ENCODE data around the gene AKT2.

Gene AKT2

DNA sequence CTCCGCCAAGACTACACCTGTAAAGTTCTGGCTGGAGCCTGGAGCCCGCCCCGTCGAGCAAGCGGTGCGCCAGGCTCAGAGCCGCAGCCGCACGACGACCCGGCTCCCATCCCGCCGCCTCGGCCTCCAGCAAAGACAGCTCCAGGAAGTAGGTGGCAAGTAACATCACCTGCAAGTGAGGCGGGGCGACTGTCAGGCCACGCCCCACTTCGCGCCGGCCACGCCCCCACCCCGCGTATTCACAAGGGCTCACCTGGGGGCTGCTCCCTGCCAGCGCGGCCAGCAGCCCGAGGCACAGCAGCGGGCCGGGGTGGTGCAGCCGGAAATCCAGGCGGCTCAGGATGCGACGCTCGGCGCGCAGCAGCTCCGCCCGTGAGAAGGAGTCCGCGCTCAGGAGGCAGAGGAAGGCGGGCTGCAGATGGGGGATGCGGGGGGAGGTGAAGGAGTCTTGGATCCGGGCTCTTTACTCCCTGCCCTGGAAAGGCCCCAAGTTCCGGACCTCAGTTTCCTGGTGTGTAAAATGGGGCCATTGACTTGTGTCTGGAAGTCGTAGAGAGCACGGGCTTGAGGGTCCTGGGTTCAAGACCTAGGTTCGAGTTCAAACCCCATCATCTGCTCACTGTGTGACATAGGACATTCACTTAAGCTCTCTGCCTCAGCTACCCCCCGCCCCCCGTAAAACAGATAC is 61.9 kb downstream of the AKT2 start:
- no peak for TF ChIP-seq TEAD4 (IDR thresholded peaks at IDR 0.05)
- TF ChIP-seq, protein P1, sequence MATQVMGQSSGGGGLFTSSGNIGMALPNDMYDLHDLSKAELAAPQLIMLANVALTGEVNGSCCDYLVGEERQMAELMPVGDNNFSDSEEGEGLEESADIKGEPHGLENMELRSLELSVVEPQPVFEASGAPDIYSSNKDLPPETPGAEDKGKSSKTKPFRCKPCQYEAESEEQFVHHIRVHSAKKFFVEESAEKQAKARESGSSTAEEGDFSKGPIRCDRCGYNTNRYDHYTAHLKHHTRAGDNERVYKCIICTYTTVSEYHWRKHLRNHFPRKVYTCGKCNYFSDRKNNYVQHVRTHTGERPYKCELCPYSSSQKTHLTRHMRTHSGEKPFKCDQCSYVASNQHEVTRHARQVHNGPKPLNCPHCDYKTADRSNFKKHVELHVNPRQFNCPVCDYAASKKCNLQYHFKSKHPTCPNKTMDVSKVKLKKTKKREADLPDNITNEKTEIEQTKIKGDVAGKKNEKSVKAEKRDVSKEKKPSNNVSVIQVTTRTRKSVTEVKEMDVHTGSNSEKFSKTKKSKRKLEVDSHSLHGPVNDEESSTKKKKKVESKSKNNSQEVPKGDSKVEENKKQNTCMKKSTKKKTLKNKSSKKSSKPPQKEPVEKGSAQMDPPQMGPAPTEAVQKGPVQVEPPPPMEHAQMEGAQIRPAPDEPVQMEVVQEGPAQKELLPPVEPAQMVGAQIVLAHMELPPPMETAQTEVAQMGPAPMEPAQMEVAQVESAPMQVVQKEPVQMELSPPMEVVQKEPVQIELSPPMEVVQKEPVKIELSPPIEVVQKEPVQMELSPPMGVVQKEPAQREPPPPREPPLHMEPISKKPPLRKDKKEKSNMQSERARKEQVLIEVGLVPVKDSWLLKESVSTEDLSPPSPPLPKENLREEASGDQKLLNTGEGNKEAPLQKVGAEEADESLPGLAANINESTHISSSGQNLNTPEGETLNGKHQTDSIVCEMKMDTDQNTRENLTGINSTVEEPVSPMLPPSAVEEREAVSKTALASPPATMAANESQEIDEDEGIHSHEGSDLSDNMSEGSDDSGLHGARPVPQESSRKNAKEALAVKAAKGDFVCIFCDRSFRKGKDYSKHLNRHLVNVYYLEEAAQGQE (IDR thresholded peaks at IDR 0.05; ENCODE audit: low read depth) = 0 out of 2 replicates have a peak, but pooled peaks have one; percentile 24
- no peak for TF ChIP-seq EP300 (IDR thresholded peaks at IDR 0.05; ENCODE audit: borderline replicate concordance)
- 0 out of 2 replicates have a peak, but pooled peaks have one; percentile 53 for TF ChIP-seq ZBTB7A (IDR thresholded peaks at IDR 0.05; ENCODE audit: low read depth)
- TF ChIP-seq TAF1 (IDR thresholded peaks at IDR 0.05; ENCODE audit: low read depth) = peak; percentile 14; the same call in 1 of the 2 replicates
- peak; percentile 61; the same call in 1 of the 2 replicates for TF ChIP-seq TCF12 (IDR thresholded peaks at IDR 0.05; ENCODE audit: low read depth)
- TF ChIP-seq, protein P2, sequence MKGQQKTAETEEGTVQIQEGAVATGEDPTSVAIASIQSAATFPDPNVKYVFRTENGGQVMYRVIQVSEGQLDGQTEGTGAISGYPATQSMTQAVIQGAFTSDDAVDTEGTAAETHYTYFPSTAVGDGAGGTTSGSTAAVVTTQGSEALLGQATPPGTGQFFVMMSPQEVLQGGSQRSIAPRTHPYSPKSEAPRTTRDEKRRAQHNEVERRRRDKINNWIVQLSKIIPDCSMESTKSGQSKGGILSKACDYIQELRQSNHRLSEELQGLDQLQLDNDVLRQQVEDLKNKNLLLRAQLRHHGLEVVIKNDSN (IDR thresholded peaks at IDR 0.05) = 0 out of 2 replicates have a peak, but pooled peaks have one; percentile 7
- TF ChIP-seq, protein P3, sequence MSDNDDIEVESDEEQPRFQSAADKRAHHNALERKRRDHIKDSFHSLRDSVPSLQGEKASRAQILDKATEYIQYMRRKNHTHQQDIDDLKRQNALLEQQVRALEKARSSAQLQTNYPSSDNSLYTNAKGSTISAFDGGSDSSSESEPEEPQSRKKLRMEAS (IDR thresholded peaks at IDR 0.05) = peak; percentile 67

DNA sequence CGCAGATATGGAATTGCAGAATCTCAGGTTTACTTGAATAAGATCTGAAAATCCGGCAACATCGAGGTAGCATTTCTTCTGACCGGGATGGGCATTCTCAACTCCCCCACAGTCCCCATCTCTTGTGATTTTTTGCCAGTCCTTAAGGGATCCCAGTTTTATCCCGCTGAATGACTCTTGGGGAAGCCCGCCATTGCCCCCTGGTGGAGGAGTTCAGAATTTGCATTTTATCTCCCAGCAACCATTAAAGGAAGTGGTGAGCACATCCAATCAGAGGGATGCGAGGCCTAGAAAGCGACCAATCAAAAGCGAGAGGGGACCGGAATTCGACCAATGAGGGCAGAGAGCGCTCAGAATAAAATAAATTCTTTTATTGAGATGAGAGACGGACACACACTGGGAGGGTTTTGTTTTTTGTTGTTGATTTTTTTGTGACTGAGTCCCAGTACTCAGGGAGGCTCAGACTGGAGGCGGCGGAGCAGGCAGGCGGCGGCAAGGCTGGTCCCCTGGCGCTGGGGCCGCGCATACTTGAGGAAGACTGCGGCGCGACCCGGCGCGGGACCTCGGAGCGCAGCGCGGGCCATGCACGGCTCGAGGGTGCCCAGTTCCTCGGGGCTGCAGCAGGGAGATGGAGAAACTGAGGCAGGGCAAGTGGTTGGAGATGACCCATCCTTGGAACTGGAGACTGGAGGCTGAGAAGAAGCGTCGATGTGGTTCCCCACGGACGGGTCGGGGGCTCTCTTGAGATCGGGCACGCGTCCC is 63.1 kb downstream of the AKT2 start:
- no peak for TF ChIP-seq TAF1 (IDR thresholded peaks at IDR 0.05; ENCODE audit: low read depth)
- no peak for TF ChIP-seq TCF12 (IDR thresholded peaks at IDR 0.05; ENCODE audit: low read depth)
- 0 out of 2 replicates have a peak, but pooled peaks have one; percentile 35 for TF ChIP-seq YY1 (IDR thresholded peaks at IDR 0.05; ENCODE audit: low read depth)
- peak; percentile 97 for TF ChIP-seq RAD21 (IDR thresholded peaks at IDR 0.05; ENCODE audit: low read depth)
- TF ChIP-seq, protein P1 (IDR thresholded peaks at IDR 0.05; ENCODE audit: low read depth) = no peak

DNA sequence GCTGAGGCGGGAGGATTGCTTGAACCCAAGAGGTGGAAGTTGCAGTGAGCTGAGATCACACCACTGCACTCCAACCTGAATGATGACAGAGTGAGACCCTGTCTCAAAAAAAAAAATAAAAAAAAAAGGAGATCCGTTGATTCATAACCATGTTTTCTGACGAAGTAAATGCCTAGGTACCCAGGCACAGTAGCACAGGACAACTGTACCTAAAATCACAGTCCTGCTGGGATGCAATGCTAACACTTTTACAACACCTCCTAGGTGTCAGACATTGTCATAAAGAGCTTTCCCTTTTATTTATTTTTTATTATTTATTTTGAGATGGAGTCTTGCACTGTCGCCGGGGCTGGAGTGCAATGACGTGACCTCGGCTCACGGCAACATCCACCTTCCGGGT is 64.5 kb downstream of the AKT2 start:
- TF ChIP-seq EGR1 (IDR thresholded peaks at IDR 0.05) (no peak), RAD21 (IDR thresholded peaks at IDR 0.05; ENCODE audit: low read depth) (no peak), ZBTB7A (IDR thresholded peaks at IDR 0.05; ENCODE audit: low read depth) (no peak), FOXM1 (IDR thresholded peaks at IDR 0.05; ENCODE audit: borderline replicate concordance, low read depth) (no peak), TAF1 (IDR thresholded peaks at IDR 0.05; ENCODE audit: low read depth) (no peak), CREB1 (IDR thresholded peaks at IDR 0.05; ENCODE audit: low read depth) (no peak)
- TF ChIP-seq, protein P1 (IDR thresholded peaks at IDR 0.05; ENCODE audit: low read depth) = no peak
- TF ChIP-seq, protein P3 (IDR thresholded peaks at IDR 0.05) = no peak

DNA sequence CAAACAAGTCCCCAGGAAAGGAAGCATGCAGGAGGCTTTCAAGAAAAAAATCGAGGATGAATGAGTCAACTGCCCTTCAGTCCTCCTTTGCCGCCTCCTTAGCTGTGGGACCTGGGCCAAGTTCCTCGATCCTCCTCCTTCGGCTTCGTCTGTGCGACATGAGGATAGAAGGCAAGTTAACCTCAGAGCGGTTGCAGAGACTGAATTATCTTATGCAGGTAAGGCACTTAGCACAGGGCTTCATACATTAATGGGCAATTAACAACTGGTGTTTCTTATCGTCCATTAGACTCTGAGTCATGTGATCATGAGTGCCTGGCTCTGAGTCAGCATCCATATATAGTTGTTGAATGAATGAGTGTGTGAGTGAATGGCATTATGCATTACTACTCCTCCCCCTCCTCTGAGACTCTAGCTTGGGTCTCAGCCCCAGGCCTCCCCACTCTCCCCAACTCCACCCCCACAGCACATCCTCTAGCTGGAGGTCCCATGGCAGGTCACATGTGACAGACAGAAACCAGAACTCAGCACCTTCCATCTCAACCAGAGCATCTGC is 65.3 kb downstream of the AKT2 start:
- TF ChIP-seq, protein P2 (IDR thresholded peaks at IDR 0.05) = peak; percentile 82
- TF ChIP-seq EP300 (IDR thresholded peaks at IDR 0.05; ENCODE audit: borderline replicate concordance) = no peak
- TF ChIP-seq, protein P3 (IDR thresholded peaks at IDR 0.05) = peak; percentile 71
- TF ChIP-seq NFIC (IDR thresholded peaks at IDR 0.05) = peak; percentile 75
- TF ChIP-seq CREB1 (IDR thresholded peaks at IDR 0.05; ENCODE audit: low read depth) = no peak

All from Ishikawa (cell line).